HUES64 (cell line): Measurements from ENCODE around the gene RHOV. TPM values are rescaled to one million over a fixed set of nuclear protein-coding genes. Genes with fewer than 3 reads are reported as not detected.

Experiments used
- H3K27ac ChIP-seq: 2 replicates; pipeline ENCODE4 v1.7.0; 2013; ENCODE audit warnings: low read depth, low read length, inconsistent platforms
- H3K27me3 ChIP-seq: 2 replicates; pipeline ENCODE4 v1.6.1; 2013; ENCODE audit warnings: mild to moderate bottlenecking, low read length; ENCODE audit not compliant: insufficient read depth
- H3K36me3 ChIP-seq: 2 replicates; pipeline ENCODE4 v1.6.1; 2013; ENCODE audit warnings: mild to moderate bottlenecking, low read length; ENCODE audit not compliant: insufficient read depth
- H3K4me1 ChIP-seq: 2 replicates; pipeline ENCODE4 v1.6.1; 2013; ENCODE audit warnings: mild to moderate bottlenecking, low read length, moderate library complexity; ENCODE audit not compliant: insufficient read depth
- H3K4me3 ChIP-seq: 2 replicates; pipeline ENCODE4 v1.5.1; 2013; ENCODE audit warnings: mild to moderate bottlenecking, low read length, moderate library complexity
- H3K9ac ChIP-seq: 2 replicates; pipeline ENCODE4 v1.6.1; 2013; ENCODE audit warnings: mild to moderate bottlenecking, low read depth, low read length
- H3K9me3 ChIP-seq: 2 replicates; pipeline ENCODE4 v1.6.1; 2013; ENCODE audit warnings: low read depth, low read length; ENCODE audit not compliant: insufficient read depth
- WGBS: fragments of 150-250, 120-280 bp; methylation state at CpG from one replicate; pipeline ENCODE4 v1.1.7; 2013; ENCODE audit warnings: missing lambda C conversion rate; 5-methylcytosine and 5-hydroxymethylcytosine counted together
- polyA plus RNA-seq, 2 experiments: library from polyadenylated mRNA; stranded (reverse); fragments of 50-300 nt; gene quantifications; one replicate each; pipeline ENCODE4 v1.2.3, GENCODE V29; 2013

Gene RHOV, protein sequence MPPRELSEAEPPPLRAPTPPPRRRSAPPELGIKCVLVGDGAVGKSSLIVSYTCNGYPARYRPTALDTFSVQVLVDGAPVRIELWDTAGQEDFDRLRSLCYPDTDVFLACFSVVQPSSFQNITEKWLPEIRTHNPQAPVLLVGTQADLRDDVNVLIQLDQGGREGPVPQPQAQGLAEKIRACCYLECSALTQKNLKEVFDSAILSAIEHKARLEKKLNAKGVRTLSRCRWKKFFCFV
- polyA plus RNA-seq (2013, experiment 1 of 2), result 1.3 TPM
- 1.9 TPM for polyA plus RNA-seq (2013, experiment 2 of 2)

DNA sequence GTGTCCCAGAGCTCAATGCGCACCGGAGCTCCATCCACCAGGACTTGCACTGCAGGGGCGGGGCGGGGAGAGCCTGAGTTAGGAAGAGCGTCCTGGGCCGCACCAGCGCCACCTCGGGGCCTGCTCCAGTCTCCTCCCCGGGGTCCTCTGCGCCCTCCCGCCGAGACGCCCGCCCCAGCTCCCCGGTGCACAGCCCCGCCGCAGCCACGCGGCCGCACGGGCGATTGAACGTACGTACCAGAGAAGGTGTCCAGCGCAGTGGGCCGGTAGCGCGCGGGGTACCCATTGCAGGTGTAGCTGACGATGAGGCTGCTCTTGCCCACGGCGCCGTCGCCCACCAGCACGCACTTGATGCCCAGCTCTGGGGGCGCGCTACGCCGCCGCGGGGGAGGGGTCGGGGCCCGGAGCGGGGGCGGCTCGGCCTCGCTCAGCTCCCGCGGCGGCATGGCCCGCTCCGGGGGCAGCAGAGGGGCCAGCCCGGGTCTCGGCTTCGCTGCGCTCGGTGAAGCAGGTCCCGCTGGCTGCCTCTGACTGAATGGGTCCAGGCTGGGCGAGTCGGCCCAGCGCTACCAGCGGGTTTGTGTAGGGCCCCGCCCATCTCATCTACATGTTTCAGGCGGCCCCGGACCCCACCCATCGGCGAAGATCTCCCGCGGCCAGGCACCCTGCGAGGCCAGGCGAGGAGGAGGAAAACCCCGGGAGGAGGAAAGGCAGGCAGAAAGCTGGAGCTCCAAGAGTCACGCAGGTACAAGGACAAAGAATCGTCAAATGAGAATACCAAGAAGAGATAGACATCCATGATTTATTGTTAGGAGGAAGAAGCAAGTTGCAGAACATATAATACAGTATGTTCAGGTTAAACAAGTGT is at the start of gene RHOV:
Gene RHOV (minus strand): TSS at position 541 of the 868 bp plus-strand sequence. CDS start 95 bp downstream, at position 446.
- peak within 1 kb of the TSS; percentile 48; the same call in 1 of the 2 replicates for H3K9ac ChIP-seq
- peak within 1 kb of the TSS; percentile 68 for H3K4me3 ChIP-seq
- H3K36me3 ChIP-seq, result no peaks in the 10 kb centered on the region
- H3K4me1 ChIP-seq, result peaks cover 18% of the 10 kb centered on the region
- 1% methylated on average over 74 of the region's 74 CpGs for WGBS
- H3K9me3 ChIP-seq, result no peaks in the 10 kb centered on the region
- H3K27me3 ChIP-seq, result peaks cover 14% of the 10 kb centered on the region
- H3K27ac ChIP-seq, result no peak within 1 kb of the TSS

DNA sequence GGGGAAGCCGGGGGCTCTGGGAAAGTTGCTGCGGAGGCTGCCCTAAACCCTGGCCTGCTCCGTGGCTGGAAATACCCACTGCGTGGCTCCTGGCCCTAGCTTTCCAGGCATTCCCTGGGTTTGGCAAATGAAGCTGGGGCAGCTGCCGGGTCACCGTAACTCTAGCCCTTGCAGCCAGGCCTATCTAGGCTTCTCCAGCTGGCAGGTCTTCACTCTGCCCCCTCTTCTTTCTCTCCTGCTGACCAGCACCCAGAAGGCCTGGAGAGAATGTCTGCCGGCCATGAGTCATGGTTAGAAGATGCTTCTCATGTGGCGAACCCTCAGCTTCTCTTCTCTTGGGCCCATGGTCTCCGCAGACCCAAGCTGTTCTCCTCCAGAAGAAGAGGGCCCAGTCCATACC is 49.5 kb upstream of the RHOV start:
- 82% methylated on average over 9 of the region's 9 CpGs for WGBS
- H3K36me3 ChIP-seq, result no peaks in the 10 kb centered on the region
- H3K27me3 ChIP-seq, result peaks cover 97% of the 10 kb centered on the region

DNA sequence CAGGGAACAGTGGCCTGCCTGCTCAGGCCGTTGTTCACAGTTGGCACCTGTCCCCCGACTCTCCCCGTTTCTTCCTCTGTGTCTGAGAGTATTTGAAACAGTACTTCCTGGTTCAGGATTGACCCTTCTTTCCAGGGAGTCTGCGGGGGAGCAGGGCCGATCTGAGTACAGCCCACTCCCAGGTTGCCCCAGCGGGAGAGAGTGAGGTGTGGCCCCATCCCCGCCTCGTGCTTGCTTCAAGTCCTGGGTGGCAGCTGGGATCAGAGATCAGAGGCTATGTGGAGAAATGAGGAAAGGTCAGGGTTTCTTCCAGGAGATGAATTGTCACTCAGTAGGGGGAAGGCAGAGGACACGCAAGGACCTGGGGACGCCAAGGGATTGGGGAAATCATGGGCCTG is 48.6 kb upstream of the RHOV start:
- Histone ChIP-seq H3K4me1 (peaks cover 10% of the 10 kb centered on the region; the same call in 1 of the 2 replicates), H3K9ac (no peak overlapping the region), H3K36me3 (no peaks in the 10 kb centered on the region), H3K27me3 (peaks cover 96% of the 10 kb centered on the region), H3K4me3 (no peak overlapping the region), H3K9me3 (no peaks in the 10 kb centered on the region), H3K27ac (no peak overlapping the region)
- 71% methylated on average over 10 of the region's 10 CpGs for WGBS

More for the DNA sequence above, 49.5 kb upstream of the RHOV start:
- Histone ChIP-seq H3K9me3 (no peaks in the 10 kb centered on the region), H3K9ac (no peak overlapping the region), H3K4me1 (peaks cover 10% of the 10 kb centered on the region; the same call in 1 of the 2 replicates), H3K27ac (no peak overlapping the region), H3K4me3 (no peak overlapping the region)

DNA sequence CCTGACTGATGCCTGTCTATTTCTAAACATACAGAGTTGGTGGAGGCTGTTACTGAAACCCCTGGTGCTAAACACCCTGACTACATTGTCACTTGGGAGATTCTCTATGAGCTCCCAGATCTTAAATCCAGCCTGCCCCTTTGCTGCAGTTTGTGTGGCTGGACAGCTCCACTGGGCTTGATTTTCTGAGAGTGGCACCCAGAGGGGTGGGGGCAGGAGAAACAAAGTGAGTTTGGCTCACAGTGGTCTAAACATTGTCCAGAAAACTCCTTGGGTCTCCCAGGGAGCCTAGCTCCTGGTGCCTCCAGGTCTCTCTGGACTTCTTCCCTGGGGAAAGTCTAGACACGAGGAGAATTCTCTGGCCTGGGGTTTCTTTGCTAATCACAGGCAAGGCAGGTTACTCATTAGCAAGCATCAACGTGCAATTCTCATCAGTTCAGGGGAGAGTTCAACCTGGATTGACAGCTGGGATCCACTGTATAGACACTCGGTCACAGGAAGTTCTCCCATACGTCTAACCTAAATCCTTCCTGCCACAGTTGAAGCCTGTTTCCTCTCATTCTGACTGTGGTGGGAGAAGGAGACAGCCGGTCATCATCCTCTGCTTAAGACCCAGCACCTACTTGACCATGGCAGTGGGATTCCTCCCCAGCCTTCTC is 48.0 kb upstream of the RHOV start:
- no peak overlapping the region for H3K9ac ChIP-seq
- H3K27me3 ChIP-seq, result peaks cover 92% of the 10 kb centered on the region
- no peak overlapping the region for H3K4me3 ChIP-seq
- peaks cover 7% of the 10 kb centered on the region; the same call in 1 of the 2 replicates for H3K4me1 ChIP-seq
- no peaks in the 10 kb centered on the region for H3K9me3 ChIP-seq
- H3K27ac ChIP-seq, result no peak overlapping the region
- no peaks in the 10 kb centered on the region for H3K36me3 ChIP-seq
- WGBS, result 67% methylated on average over 5 of the region's 5 CpGs

DNA sequence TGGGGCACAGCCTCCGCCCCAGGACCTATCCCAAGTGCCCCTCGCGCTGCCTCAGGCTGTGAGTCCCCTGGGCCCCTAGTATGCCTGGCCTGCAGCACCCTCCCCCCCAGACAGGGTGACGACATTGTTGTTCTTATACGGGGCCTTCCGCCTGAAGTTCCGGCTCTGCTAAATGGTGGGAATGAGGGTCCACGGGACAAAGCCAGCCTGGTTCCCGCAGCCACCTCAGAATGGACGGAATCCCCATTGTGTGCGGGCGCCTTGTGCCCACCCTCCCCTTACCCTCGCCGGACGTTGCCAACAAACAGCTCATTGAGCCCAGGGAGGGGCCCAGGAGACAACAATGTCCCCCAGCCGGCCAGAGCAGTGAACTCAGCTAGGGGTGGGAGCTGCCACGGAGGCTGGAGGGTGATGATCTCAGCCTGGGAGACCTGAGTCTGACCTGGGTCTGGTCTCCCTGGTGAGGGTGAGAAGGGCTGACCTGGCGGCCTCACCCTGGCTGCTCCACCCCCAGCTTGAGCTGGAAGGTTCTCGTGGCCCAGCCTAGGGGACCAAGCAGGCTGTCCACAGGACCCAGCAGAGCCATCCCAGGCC is 44.9 kb upstream of the RHOV start:
- WGBS, result 75% methylated on average over 19 of the region's 19 CpGs
- Histone ChIP-seq H3K36me3 (no peaks in the 10 kb centered on the region), H3K9me3 (no peaks in the 10 kb centered on the region), H3K9ac (no peak overlapping the region), H3K4me1 (0 out of 2 replicates have a peak, but pooled peaks cover 6% of the 10 kb centered on the region), H3K27me3 (peaks cover 61% of the 10 kb centered on the region), H3K27ac (no peak overlapping the region), H3K4me3 (no peak overlapping the region)

DNA sequence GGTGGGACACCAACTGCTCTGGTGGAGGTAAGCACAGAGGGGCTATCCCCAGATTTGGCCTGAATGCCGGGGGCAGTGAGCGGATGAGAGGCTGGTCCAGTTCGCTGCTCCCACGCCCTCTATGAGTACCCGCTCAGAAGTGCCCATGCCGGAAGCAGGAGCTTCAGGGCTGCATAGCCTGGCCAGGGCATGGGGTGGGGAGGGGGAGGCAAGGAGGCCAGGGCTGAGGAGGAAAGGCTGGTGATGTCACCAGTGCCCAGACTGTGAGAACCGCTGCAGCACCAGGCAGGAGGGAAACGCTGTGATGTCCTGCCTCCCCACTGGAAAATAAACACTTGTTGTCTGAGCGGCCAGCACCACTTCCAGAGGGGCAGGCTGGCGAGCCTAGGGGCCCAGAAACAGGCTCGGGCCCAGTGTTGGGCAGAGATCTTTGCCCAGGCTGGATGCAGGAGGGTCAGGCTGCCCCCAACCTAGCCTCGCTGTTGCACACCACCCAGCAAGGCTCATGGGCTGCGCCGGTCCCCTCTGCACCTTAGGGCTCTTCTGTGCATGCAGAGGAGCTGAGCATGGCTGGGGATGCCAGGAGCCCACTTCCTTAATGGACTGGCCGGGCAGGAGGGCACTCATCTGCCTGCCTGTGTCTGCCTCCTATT is 44.2 kb upstream of the RHOV start:
- no peaks in the 10 kb centered on the region for H3K9me3 ChIP-seq
- H3K27ac ChIP-seq, result no peak overlapping the region
- H3K4me1 ChIP-seq, result 0 out of 2 replicates have a peak, but pooled peaks cover 6% of the 10 kb centered on the region
- peaks cover 54% of the 10 kb centered on the region for H3K27me3 ChIP-seq
- H3K9ac ChIP-seq, result no peak overlapping the region
- H3K4me3 ChIP-seq, result no peak overlapping the region
- WGBS, result 85% methylated on average over 15 of the region's 15 CpGs
- no peaks in the 10 kb centered on the region for H3K36me3 ChIP-seq

DNA sequence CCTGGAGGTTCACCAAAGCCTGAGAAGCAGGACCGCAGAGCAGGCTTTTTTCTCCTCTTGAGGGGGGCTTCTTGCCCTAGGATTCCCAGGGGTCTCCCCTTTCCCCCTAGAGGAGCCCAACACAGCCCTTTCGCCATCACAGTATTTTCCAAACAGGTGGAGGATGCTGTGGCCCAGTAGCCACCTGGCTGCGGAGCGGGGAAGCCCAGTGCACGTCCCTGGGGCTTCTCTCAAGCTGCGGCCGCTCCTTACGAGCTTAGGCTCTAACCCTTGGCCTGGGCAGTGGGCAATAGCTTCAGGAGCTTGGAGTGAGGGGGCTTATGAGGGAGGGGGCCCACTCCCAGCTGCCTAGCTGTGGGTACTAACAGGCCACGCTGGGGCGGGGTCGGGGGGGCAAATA is 43.6 kb upstream of the RHOV start:
- Histone ChIP-seq H3K27ac (no peak overlapping the region), H3K36me3 (no peaks in the 10 kb centered on the region), H3K4me1 (0 out of 2 replicates have a peak, but pooled peaks cover 6% of the 10 kb centered on the region), H3K4me3 (no peak overlapping the region), H3K27me3 (peaks cover 47% of the 10 kb centered on the region), H3K9me3 (no peaks in the 10 kb centered on the region), H3K9ac (no peak overlapping the region)
- 71% methylated on average over 11 of the region's 11 CpGs for WGBS

DNA sequence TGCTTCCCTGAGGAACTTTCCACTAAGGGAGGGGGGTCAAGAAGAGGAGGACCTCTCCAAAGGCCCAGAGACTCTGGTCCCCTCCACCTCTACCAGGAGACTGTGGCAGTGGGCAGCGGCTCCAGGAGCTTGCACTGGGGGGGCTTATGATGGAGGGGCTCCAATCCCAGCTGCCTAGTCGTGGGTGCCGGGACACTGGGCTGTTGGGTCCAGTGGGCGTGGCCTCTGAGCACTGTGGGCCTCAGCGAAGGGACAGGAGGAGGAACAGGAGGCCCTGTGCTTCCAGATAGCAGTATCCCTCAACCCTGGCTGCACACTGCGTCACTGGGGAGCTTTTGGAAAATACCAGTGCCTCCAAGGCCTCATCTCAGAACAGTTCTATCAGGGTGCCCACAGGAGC is 41.6 kb upstream of the RHOV start:
- Histone ChIP-seq H3K9ac (no peak overlapping the region), H3K4me1 (peaks cover 16% of the 10 kb centered on the region), H3K4me3 (no peak overlapping the region), H3K27me3 (peaks cover 29% of the 10 kb centered on the region), H3K27ac (no peak overlapping the region), H3K36me3 (no peaks in the 10 kb centered on the region), H3K9me3 (no peaks in the 10 kb centered on the region)
- WGBS, result 80% methylated on average over 6 of the region's 6 CpGs

DNA sequence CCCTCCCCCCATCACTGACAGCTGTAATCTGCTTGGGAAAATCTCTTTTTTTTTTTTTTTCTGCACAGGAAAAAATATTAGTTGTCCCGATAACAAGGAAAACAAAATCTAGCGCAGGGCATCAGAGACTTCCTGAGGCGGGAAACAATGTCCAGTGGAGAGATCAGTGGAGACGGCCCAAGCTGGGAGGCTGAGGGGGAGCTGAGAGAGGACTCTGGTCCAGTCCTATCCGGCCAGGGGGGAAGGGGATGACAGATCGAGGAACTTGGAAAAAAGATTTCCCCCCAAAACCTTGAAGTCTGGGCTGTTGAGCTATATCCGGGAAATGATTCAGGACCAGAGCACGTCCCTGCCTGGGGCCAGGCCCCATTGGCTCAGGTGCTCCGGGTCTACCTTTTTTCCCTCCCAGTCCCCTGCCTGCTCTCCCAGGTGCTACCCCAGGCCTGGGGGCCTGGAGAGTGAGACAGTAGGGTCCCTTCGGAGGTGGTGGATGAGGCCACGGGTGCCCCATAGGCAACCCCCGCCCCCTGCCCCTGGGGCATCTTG is 41.2 kb upstream of the RHOV start:
- H3K36me3 ChIP-seq, result no peaks in the 10 kb centered on the region
- H3K27ac ChIP-seq, result no peak overlapping the region
- H3K9ac ChIP-seq, result no peak overlapping the region
- peaks cover 18% of the 10 kb centered on the region for H3K4me1 ChIP-seq
- peaks cover 27% of the 10 kb centered on the region for H3K27me3 ChIP-seq
- H3K9me3 ChIP-seq, result no peaks in the 10 kb centered on the region
- WGBS, result 84% methylated on average over 12 of the region's 12 CpGs
- H3K4me3 ChIP-seq, result no peak overlapping the region

DNA sequence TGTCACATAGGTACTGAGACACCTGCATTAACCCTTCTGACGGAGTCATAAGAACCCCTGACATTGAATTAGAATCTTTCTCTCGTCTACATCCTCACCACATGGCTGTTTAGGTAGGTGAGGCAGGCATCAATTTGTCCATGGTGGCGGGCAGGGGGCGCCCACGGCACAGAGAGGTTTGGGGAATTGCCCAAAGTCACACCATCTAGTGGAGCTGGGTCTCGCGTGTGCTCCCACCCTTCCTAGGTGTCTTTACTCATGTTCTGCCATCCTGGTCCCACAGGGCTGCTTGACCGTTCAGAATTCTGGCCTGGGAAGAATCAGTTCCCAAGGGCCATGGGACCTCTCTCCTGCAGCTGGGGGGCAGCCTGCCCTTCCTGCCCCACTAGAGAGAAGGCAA is 40.5 kb upstream of the RHOV start:
- H3K36me3 ChIP-seq, result no peaks in the 10 kb centered on the region
- H3K9ac ChIP-seq, result no peak overlapping the region
- no peak overlapping the region for H3K4me3 ChIP-seq
- H3K27me3 ChIP-seq, result peaks cover 20% of the 10 kb centered on the region; the same call in 1 of the 2 replicates
- H3K4me1 ChIP-seq, result peaks cover 21% of the 10 kb centered on the region
- no peaks in the 10 kb centered on the region for H3K9me3 ChIP-seq
- H3K27ac ChIP-seq, result no peak overlapping the region
- 82% methylated on average over 8 of the region's 8 CpGs for WGBS
